ENCODE measurements around the gene SNRPB2. TPM values are rescaled to one million over a fixed set of nuclear protein-coding genes. Genes with fewer than 3 reads are reported as not detected.

The SNRPB2 gene
- total RNA-seq, 1 experiment from 2014 or later: 93.2 TPM

DNA sequence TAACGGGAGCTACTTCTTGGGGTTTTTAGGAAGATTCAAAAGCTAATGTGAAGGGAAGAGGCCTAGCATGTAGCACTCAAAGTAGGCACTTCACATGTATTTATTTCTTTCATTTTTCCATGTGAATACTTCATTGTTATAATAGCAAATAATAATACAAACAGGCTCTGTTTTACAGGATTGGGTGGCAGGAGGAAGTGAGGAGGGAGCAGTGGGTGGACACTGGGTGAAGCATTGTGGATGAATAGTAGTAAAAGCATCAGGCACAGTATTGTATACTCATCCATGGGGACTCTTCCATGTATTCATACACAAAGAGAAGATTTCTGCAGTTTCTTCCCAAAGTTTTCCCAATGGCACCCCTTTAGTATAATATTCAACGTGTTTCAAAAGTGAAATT lies 38.4 kb upstream of the SNRPB2 start:
- CTCF ChIA-PET: no interaction called here
- POLR2A ChIA-PET: no interaction called here
- Mint-ChIP-seq H3K4me1 (ENCODE audit: low read depth, unreplicated experiment) (no peaks in the 10 kb centered on the region), H3K27ac (ENCODE audit: unreplicated experiment) (no peak overlapping the region), H3K27me3 (ENCODE audit: insufficient read depth, unreplicated experiment) (peaks cover 28% of the 10 kb centered on the region), H3K36me3 (ENCODE audit: insufficient read depth, unreplicated experiment) (no peaks in the 10 kb centered on the region), H3K9me3 (ENCODE audit: unreplicated experiment) (no peaks in the 10 kb centered on the region), H3K4me3 (ENCODE audit: unreplicated experiment) (no peak overlapping the region)
- H3K27me3 ChIP-seq (replicated peaks; ENCODE audit: control insufficient read depth, insufficient read depth, low read length): no peaks in the 10 kb centered on the region
- H3K4me1 ChIP-seq: no peaks in the 10 kb centered on the region
- intact Hi-C loops (cut with micrococcal nuclease; ENCODE audit: unreplicated experiment): no loop called here
- no peak overlapping the region for H3K4me3 ChIP-seq (ENCODE audit: low read depth, low read length)
- TF ChIP-seq, protein P1, sequence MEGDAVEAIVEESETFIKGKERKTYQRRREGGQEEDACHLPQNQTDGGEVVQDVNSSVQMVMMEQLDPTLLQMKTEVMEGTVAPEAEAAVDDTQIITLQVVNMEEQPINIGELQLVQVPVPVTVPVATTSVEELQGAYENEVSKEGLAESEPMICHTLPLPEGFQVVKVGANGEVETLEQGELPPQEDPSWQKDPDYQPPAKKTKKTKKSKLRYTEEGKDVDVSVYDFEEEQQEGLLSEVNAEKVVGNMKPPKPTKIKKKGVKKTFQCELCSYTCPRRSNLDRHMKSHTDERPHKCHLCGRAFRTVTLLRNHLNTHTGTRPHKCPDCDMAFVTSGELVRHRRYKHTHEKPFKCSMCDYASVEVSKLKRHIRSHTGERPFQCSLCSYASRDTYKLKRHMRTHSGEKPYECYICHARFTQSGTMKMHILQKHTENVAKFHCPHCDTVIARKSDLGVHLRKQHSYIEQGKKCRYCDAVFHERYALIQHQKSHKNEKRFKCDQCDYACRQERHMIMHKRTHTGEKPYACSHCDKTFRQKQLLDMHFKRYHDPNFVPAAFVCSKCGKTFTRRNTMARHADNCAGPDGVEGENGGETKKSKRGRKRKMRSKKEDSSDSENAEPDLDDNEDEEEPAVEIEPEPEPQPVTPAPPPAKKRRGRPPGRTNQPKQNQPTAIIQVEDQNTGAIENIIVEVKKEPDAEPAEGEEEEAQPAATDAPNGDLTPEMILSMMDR (IDR thresholded peaks at IDR 0.05; ENCODE audit: insufficient read depth in 1 of 2, low read depth in 1 of 2, low read length in 1 of 2, severe bottlenecking in 1 of 2, unreplicated experiment in 1 of 2): no peak
- no peaks in the 10 kb centered on the region for H3K36me3 ChIP-seq (ENCODE audit: control insufficient read depth, insufficient read depth, low read length)
- H3K9me3 ChIP-seq: no peaks in the 10 kb centered on the region
- BruUV-seq (replicated peaks): no TSS peak
- DNase-seq: no peak

DNA sequence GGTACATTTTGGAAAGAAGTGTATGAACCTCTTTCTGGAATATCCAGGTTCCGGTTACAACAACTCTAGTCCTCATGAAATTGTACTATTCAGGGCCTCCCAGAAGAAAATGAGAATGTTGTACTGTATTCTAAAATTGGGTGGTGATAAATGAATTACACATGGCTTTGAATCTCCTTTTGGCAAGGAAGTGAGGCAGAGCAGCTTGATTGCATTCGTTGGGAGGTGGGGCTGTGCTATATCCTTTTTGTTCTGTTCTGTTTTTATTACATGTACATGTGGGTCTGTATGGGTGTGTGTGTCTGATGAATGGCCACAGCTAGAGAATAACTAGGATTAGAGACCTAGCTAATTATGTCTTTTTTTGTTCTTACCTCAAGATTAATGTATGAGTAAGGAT lies 37.8 kb upstream of the SNRPB2 start:
- peaks cover 30% of the 10 kb centered on the region for H3K27me3 Mint-ChIP-seq (ENCODE audit: insufficient read depth, unreplicated experiment)
- DNase-seq: no peak
- BruUV-seq (replicated peaks): no TSS peak
- H3K4me3 Mint-ChIP-seq (ENCODE audit: unreplicated experiment): no peak overlapping the region
- H3K27ac Mint-ChIP-seq (ENCODE audit: unreplicated experiment): no peak overlapping the region
- Histone ChIP-seq H3K9me3 (no peaks in the 10 kb centered on the region), H3K36me3 (ENCODE audit: control insufficient read depth, insufficient read depth, low read length) (no peaks in the 10 kb centered on the region), H3K4me3 (ENCODE audit: low read depth, low read length) (no peak overlapping the region), H3K4me1 (no peaks in the 10 kb centered on the region), H3K27me3 (replicated peaks; ENCODE audit: control insufficient read depth, insufficient read depth, low read length) (no peaks in the 10 kb centered on the region)
- no peaks in the 10 kb centered on the region for H3K4me1 Mint-ChIP-seq (ENCODE audit: low read depth, unreplicated experiment)
- H3K9me3 Mint-ChIP-seq (ENCODE audit: unreplicated experiment): no peaks in the 10 kb centered on the region
- intact Hi-C loops (cut with micrococcal nuclease; ENCODE audit: unreplicated experiment): no loop called here
- H3K36me3 Mint-ChIP-seq (ENCODE audit: insufficient read depth, unreplicated experiment): no peaks in the 10 kb centered on the region
- CTCF ChIA-PET: no interaction called here
- POLR2A ChIA-PET: no interaction called here
- TF ChIP-seq, protein P1 (IDR thresholded peaks at IDR 0.05; ENCODE audit: insufficient read depth in 1 of 2, low read depth in 1 of 2, low read length in 1 of 2, severe bottlenecking in 1 of 2, unreplicated experiment in 1 of 2): no peak

DNA sequence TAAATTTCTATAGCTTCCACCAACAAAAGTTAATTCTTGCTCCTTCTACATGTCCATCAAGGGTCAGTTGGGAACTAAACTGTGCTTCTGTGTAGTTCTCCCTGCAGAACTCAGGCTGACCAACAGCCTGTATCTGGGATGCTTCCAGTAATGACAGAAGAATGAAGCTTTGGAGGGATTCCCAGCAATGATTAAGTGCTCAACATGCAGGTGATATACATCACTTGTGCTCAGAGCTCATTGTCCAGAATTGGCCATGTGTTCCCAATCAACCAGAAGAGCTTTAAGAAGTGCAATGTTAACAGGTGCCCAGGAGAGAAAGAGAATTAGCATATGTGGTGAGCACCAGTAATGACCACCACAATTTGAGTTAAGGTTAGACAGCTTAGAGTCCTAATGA lies 37.4 kb upstream of the SNRPB2 start:
- H3K36me3 ChIP-seq (ENCODE audit: control insufficient read depth, insufficient read depth, low read length): no peaks in the 10 kb centered on the region
- H3K27me3 Mint-ChIP-seq (ENCODE audit: insufficient read depth, unreplicated experiment): peaks cover 29% of the 10 kb centered on the region
- H3K27me3 ChIP-seq (replicated peaks; ENCODE audit: control insufficient read depth, insufficient read depth, low read length): no peaks in the 10 kb centered on the region
- H3K4me1 ChIP-seq: no peaks in the 10 kb centered on the region
- no TSS peak for BruUV-seq (replicated peaks)
- intact Hi-C loops (cut with micrococcal nuclease; ENCODE audit: unreplicated experiment): no loop called here
- H3K27ac Mint-ChIP-seq (ENCODE audit: unreplicated experiment): no peak overlapping the region
- ChIA-PET POLR2A (no interaction called here), CTCF (no interaction called here)
- no peak overlapping the region for H3K4me3 Mint-ChIP-seq (ENCODE audit: unreplicated experiment)
- DNase-seq: no peak
- no peaks in the 10 kb centered on the region for H3K4me1 Mint-ChIP-seq (ENCODE audit: low read depth, unreplicated experiment)
- TF ChIP-seq, protein P1 (IDR thresholded peaks at IDR 0.05; ENCODE audit: insufficient read depth in 1 of 2, low read depth in 1 of 2, low read length in 1 of 2, severe bottlenecking in 1 of 2, unreplicated experiment in 1 of 2): no peak
- no peaks in the 10 kb centered on the region for H3K9me3 Mint-ChIP-seq (ENCODE audit: unreplicated experiment)
- no peaks in the 10 kb centered on the region for H3K36me3 Mint-ChIP-seq (ENCODE audit: insufficient read depth, unreplicated experiment)
- H3K4me3 ChIP-seq (ENCODE audit: low read depth, low read length): no peak overlapping the region
- H3K9me3 ChIP-seq: no peaks in the 10 kb centered on the region
